CMK (cell line): ENCODE results near the gene KLF9.
"Not testable (repeated sequence)": the region's sequence is repeated elsewhere in the genome, so short reads cannot be mapped to it uniquely, and the experiment has no call there.

ENCODE experiments used
- DNase-seq: peaks from one replicate; pipeline ENCODE4 v3.0.0-alpha.2; 2010; ENCODE audit warnings: low read depth

KLF9 gene

DNA sequence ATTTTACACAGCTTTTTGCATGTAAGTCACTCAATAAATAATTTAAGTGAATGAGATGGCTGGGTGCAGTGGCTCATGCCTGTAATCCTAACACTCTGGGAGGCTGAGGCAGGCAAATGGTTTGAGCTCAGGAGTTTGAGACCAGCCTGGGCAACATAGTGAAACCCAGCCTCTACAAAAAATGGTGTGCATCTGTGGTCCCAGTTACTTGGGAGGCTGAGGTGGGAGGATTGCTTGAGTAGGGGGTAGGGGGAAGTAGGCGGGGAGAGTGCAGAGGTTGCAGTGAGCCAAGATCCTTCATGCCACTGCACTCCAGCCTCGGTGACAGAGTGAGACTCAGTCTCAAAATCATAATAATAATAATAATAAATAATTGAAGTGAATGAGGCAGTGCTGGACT is 10.2 kb downstream of the KLF9 start:
- no peak for DNase-seq

- DNase-seq: no peak
Measured at GRCh38 chr9:70403618-70404025, 10.8 kb downstream of the KLF9 start.

- DNase-seq: no peak
Measured at GRCh38 chr9:70403166-70403565, 11.3 kb downstream of the KLF9 start.

- no peak for DNase-seq
Measured at GRCh38 chr9:70402213-70402612, 12.2 kb downstream of the KLF9 start.

DNA sequence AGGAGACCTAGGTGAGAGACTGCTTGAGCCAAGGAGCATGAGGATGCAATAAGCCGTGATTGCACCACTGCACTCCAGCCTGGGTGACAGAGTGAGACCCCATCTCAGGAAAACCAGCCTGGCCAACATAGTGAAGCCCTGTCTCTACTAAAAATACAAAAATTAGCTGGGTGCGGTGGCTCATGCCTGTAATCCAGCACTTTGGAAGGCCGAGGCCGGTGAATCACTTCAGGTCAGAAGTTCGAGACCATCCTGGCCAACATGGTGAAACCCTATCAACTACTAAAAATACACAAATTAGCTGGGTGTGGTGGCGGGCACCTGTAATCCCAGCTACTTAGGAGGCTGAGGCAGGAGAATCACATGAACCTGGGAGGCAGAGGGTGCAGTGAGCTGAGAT is 13.2 kb downstream of the KLF9 start:
- not testable (repeated sequence) for DNase-seq

GRCh38 chr9:70400107-70400892 is 14.2 kb downstream of the KLF9 start:
- DNase-seq: no peak

DNA sequence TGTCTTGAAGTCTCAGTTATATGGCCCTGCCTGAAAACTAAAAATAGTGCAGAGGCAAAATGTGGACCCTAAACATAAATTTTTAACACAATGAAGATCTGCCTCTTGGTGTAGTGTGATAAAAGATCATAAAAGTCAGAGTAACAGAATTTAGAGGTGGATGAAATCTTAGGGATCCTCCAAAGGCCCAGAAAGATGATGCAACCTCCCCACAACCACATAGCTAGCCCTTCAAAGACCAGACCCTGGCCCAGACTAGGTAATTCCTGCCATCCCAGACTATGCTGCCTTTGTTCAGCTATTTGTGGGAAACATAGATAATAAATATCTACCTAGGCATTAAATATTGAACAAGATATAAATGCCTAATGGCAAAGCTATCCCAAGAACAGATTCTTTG is 15.3 kb downstream of the KLF9 start:
- no peak for DNase-seq

DNA sequence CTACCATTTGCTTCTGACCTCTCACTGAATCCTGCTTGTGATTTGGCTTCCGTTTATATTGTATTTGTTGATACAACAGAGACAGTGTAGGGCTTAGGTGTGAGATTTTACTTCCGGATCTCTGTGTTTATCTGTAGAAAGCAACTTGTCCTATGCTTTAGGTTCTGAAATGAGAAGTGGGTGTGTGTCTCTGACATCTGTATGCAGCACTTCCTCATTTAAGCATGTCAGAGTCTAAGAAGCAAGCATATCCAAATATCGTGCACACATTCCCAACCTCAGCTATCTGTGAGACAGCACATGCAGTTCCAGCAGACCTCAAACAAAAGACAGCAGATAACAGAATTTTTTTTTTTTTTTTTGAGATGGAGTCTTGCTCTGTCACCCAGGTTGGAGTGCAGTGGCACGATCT is 16.3 kb downstream of the KLF9 start:
- DNase-seq: peak; percentile 81

GRCh38 chr9:70395652-70396051 is 18.8 kb downstream of the KLF9 start:
- DNase-seq: no peak

GRCh38 chr9:70392850-70393249 is 21.6 kb downstream of the KLF9 start:
- DNase-seq: no peak

GRCh38 chr9:70392189-70392588 is 22.3 kb downstream of the KLF9 start:
- DNase-seq: no peak

- DNase-seq: no peak
Measured at GRCh38 chr9:70390933-70391341, 23.5 kb downstream of the KLF9 start.

GRCh38 chr9:70389621-70390266 is 24.7 kb downstream of the KLF9 start:
- no peak for DNase-seq

- no peak for DNase-seq
Measured at GRCh38 chr9:70389188-70389587, 25.3 kb downstream of the KLF9 start.

DNA sequence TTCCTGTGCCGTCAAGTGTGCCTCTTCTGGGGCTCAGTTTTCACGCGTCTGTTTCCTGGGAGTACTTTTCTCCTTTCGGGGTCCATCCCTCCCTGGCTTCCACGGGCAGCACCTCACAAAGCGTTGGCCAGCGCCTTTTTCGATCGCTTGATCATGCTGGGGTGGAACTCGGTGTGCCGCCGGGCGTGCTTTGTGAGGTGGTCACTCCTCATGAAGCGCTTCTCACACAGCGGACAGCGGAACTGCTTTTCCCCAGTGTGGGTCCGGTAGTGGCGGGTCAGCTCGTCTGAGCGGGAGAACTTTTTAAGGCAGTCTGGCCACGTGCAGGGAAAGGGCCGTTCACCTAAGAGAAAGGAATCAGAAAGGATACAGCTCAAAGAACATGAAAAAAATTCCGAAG is 26.8 kb downstream of the KLF9 start:
- DNase-seq: no peak

GRCh38 chr9:70385426-70385825 is 29.0 kb downstream of the KLF9 start:
- no peak for DNase-seq

DNA sequence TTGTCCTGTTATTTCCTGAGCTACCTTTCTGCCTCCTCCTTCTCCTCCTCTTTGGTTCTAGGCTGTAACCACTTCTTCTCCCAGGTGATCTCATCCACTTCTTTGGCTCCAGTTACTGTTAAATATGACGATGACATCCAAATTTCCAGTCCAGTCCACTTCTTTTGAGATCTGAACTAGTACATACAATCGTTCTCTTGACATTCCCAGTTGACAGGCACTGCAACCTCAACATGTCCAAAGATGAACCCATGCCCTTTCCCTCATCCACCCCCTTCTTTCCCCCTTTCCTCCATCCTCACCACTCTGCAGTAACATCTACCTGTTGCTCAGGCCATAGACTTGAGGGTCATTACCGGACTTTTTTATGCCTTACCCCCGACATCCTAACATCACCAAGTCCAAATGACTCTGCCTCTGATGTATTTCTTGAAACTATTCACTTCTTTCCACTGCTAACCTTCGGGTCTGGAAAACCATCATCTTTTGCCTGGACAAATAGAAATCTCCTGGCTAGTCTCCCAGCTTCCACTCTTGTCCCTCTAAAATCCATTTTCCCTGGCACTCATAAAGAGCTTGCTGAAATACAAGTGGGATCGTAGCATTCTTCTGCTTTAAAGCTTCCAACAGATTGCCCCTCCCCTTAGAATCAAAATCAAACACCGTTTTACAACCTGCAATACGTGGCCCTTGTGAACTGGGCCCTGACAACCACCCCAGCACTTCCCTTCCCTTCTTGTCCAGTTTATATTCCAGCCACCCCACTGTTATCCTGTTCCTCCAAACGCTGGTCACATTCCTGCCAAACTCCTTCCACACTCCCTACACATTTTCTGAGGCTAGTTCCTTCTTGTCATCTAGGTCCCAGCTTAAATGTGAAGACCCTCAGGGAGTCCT is 31.5 kb downstream of the KLF9 start:
- DNase-seq: no peak

DNA sequence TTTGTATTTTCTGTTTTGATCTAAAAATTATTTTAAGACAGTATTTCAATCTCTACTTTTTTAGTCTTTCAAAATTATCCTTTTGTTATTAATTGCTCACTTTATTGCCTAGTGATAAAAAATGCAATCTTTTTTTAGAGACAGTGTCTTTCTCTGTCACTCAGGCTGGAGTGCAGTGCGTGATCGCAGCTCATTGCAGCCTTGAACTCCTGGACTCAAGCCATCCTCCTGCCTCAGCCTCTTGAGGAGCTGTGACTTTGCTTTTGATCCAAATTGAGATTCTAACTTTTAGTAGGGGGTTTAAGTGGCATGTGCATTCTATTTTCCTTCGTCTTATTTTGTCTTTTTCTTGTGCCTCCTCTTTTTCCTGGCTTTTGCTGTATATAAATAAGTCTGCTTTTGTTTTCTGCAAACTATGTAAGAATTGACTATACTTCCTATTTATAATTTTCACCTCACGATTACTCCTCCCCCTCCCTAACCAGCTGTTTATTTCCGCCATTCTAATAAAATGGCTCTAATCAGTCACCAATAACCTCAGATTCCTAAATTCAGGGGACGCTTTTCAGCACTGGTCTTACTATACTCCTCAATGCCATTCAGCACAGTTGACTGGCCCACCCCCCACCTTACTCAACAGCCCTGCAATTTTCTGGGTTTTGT is 32.3 kb downstream of the KLF9 start:
- DNase-seq: no peak

DNA sequence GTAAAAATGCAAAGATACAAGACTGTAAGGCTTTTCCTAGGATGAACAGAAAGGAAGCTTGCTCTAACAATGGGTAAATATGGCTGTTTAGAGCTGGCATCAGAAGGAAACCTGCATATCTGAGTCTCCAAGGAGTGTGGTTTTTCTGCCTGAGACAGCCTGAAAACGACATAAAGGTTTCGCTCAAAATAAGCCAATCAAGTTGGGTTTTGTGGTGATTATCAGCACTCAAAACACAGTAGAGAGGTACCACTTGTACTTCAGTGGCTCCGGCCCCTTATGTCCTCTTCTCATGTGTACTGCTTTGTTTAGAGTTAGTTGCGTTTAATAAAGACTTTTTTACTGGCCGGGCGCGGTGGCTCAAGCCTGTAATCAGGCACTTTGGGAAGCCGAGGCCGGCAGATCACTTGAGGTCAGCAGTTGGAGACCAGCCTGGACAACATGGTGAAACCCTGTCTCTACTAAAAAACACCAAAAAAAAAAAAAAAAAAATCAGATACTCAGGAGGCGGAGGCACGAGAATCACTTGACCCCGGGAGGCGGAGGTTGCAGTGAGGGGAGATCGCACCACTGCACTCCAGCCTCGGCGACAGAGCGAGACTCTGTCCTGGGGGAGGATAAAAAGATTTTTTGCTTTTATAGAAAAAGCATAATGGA is 39.4 kb downstream of the KLF9 start:
- no peak for DNase-seq

- no peak for DNase-seq
Measured at GRCh38 chr9:70367305-70367930, 47.0 kb downstream of the KLF9 start.

- no peak for DNase-seq
Measured at GRCh38 chr9:70363760-70364159, 50.7 kb downstream of the KLF9 start.
